Measurements from ENCODE around the gene FMOD. TPM values are rescaled to one million over a fixed set of nuclear protein-coding genes. Genes with fewer than 3 reads are reported as not detected.

The FMOD gene
- polyA plus RNA-seq, 2 donors: 1.7 to 4.4 TPM

GRCh38 chr1:203346769-203347102, 4.2 kb downstream of the FMOD start:
- no peaks in the 10 kb centered on the region for H3K27me3 ChIP-seq (ENCODE audit: control insufficient read depth in 1 of 2, insufficient read depth in 2 of 2, low read length in 2 of 2)
- 91 to 92% methylated on average over 3 of the region's 3 CpGs for WGBS, 2 donors
- H3K27ac ChIP-seq (ENCODE audit: low read depth in 2 of 2, low read length in 1 of 2): no peak overlapping the region
- peaks cover 0 to 3% of the 10 kb centered on the region in 2 donors for H3K9me3 ChIP-seq (ENCODE audit: control insufficient read depth in 2 of 2, insufficient read depth in 1 of 2, low read depth in 1 of 2, low read length in 1 of 2)
- no peak overlapping the region for H3K4me3 ChIP-seq (ENCODE audit: low read depth in 1 of 2, low read length in 2 of 2)
- no peaks in the 10 kb centered on the region for H3K36me3 ChIP-seq (ENCODE audit: control insufficient read depth in 2 of 2, insufficient read depth in 2 of 2, low read length in 1 of 2)
- H3K4me1 ChIP-seq (ENCODE audit: control insufficient read depth in 2 of 2, insufficient read depth in 2 of 2, low read length in 1 of 2): no peaks in the 10 kb centered on the region

- Histone ChIP-seq H3K36me3 (ENCODE audit: control insufficient read depth in 2 of 2, insufficient read depth in 2 of 2, low read length in 1 of 2) (no peaks in the 10 kb centered on the region), H3K27me3 (ENCODE audit: control insufficient read depth in 1 of 2, insufficient read depth in 2 of 2, low read length in 2 of 2) (no peaks in the 10 kb centered on the region), H3K4me1 (ENCODE audit: control insufficient read depth in 2 of 2, insufficient read depth in 2 of 2, low read length in 1 of 2) (no peaks in the 10 kb centered on the region), H3K27ac (ENCODE audit: low read depth in 2 of 2, low read length in 1 of 2) (no peak overlapping the region), H3K4me3 (ENCODE audit: low read depth in 1 of 2, low read length in 2 of 2) (no peak overlapping the region), H3K9me3 (ENCODE audit: control insufficient read depth in 2 of 2, insufficient read depth in 1 of 2, low read depth in 1 of 2, low read length in 1 of 2) (peaks cover 0 to 3% of the 10 kb centered on the region in 2 donors)
- 67 to 71% methylated on average over 7 of the region's 7 CpGs for WGBS, 2 donors
Observed at GRCh38 chr1:203346060-203346768, 4.7 kb downstream of the FMOD start.

GRCh38 chr1:203343956-203344754, 6.8 kb downstream of the FMOD start:
- WGBS, 2 donors: 80 to 82% methylated on average over 9 of the region's 9 CpGs
- Histone ChIP-seq H3K36me3 (ENCODE audit: control insufficient read depth in 2 of 2, insufficient read depth in 2 of 2, low read length in 1 of 2) (no peaks in the 10 kb centered on the region), H3K27ac (ENCODE audit: low read depth in 2 of 2, low read length in 1 of 2) (no peak overlapping the region), H3K27me3 (ENCODE audit: control insufficient read depth in 1 of 2, insufficient read depth in 2 of 2, low read length in 2 of 2) (no peaks in the 10 kb centered on the region), H3K9me3 (ENCODE audit: control insufficient read depth in 2 of 2, insufficient read depth in 1 of 2, low read depth in 1 of 2, low read length in 1 of 2) (peaks cover 0 to 3% of the 10 kb centered on the region in 2 donors), H3K4me3 (ENCODE audit: low read depth in 1 of 2, low read length in 2 of 2) (no peak overlapping the region), H3K4me1 (ENCODE audit: control insufficient read depth in 2 of 2, insufficient read depth in 2 of 2, low read length in 1 of 2) (no peaks in the 10 kb centered on the region)

- 49 to 56% methylated on average over 23 of the region's 23 CpGs for WGBS, 2 donors
- no peak overlapping the region for H3K4me3 ChIP-seq (ENCODE audit: low read depth in 1 of 2, low read length in 2 of 2)
- H3K4me1 ChIP-seq (ENCODE audit: control insufficient read depth in 2 of 2, insufficient read depth in 2 of 2, low read length in 1 of 2): no peaks in the 10 kb centered on the region
- no peak overlapping the region for H3K27ac ChIP-seq (ENCODE audit: low read depth in 2 of 2, low read length in 1 of 2)
- H3K27me3 ChIP-seq (ENCODE audit: control insufficient read depth in 1 of 2, insufficient read depth in 2 of 2, low read length in 2 of 2): no peaks in the 10 kb centered on the region
- no peaks in the 10 kb centered on the region for H3K9me3 ChIP-seq (ENCODE audit: control insufficient read depth in 2 of 2, insufficient read depth in 1 of 2, low read depth in 1 of 2, low read length in 1 of 2)
- no peaks in the 10 kb centered on the region for H3K36me3 ChIP-seq (ENCODE audit: control insufficient read depth in 2 of 2, insufficient read depth in 2 of 2, low read length in 1 of 2)
Observed at GRCh38 chr1:203342192-203342940, 8.6 kb downstream of the FMOD start.

- H3K27ac ChIP-seq (ENCODE audit: low read depth in 2 of 2, low read length in 1 of 2): no peak overlapping the region
Observed at GRCh38 chr1:203340112-203340790, 10.7 kb downstream of the FMOD start.

GRCh38 chr1:203338335-203339036, 12.4 kb downstream of the FMOD start:
- Histone ChIP-seq H3K4me3 (ENCODE audit: low read depth in 1 of 2, low read length in 2 of 2) (no peak overlapping the region), H3K27me3 (ENCODE audit: control insufficient read depth in 1 of 2, insufficient read depth in 2 of 2, low read length in 2 of 2) (no peaks in the 10 kb centered on the region), H3K9me3 (ENCODE audit: control insufficient read depth in 2 of 2, insufficient read depth in 1 of 2, low read depth in 1 of 2, low read length in 1 of 2) (no peaks in the 10 kb centered on the region), H3K4me1 (ENCODE audit: control insufficient read depth in 2 of 2, insufficient read depth in 2 of 2, low read length in 1 of 2) (no peaks in the 10 kb centered on the region), H3K27ac (ENCODE audit: low read depth in 2 of 2, low read length in 1 of 2) (peak overlapping the region in 1 of 2 donors; percentile 51), H3K36me3 (ENCODE audit: control insufficient read depth in 2 of 2, insufficient read depth in 2 of 2, low read length in 1 of 2) (no peaks in the 10 kb centered on the region)
- WGBS, 2 donors: 41 to 46% methylated on average over 18 of the region's 18 CpGs

More at GRCh38 chr1:203340112-203340790, 10.7 kb downstream of the FMOD start:
- no peaks in the 10 kb centered on the region for H3K36me3 ChIP-seq (ENCODE audit: control insufficient read depth in 2 of 2, insufficient read depth in 2 of 2, low read length in 1 of 2)
- H3K4me1 ChIP-seq (ENCODE audit: control insufficient read depth in 2 of 2, insufficient read depth in 2 of 2, low read length in 1 of 2): no peaks in the 10 kb centered on the region
- 14 to 19% methylated on average over 7 of the region's 7 CpGs for WGBS, 2 donors
- no peaks in the 10 kb centered on the region for H3K27me3 ChIP-seq (ENCODE audit: control insufficient read depth in 1 of 2, insufficient read depth in 2 of 2, low read length in 2 of 2)
- no peak overlapping the region for H3K4me3 ChIP-seq (ENCODE audit: low read depth in 1 of 2, low read length in 2 of 2)
- H3K9me3 ChIP-seq (ENCODE audit: control insufficient read depth in 2 of 2, insufficient read depth in 1 of 2, low read depth in 1 of 2, low read length in 1 of 2): no peaks in the 10 kb centered on the region

- Histone ChIP-seq H3K27ac (ENCODE audit: low read depth in 2 of 2, low read length in 1 of 2) (no peak overlapping the region), H3K9me3 (ENCODE audit: control insufficient read depth in 2 of 2, insufficient read depth in 1 of 2, low read depth in 1 of 2, low read length in 1 of 2) (no peaks in the 10 kb centered on the region), H3K36me3 (ENCODE audit: control insufficient read depth in 2 of 2, insufficient read depth in 2 of 2, low read length in 1 of 2) (no peaks in the 10 kb centered on the region), H3K4me1 (ENCODE audit: control insufficient read depth in 2 of 2, insufficient read depth in 2 of 2, low read length in 1 of 2) (no peaks in the 10 kb centered on the region), H3K27me3 (ENCODE audit: control insufficient read depth in 1 of 2, insufficient read depth in 2 of 2, low read length in 2 of 2) (no peaks in the 10 kb centered on the region), H3K4me3 (ENCODE audit: low read depth in 1 of 2, low read length in 2 of 2) (no peak overlapping the region)
- WGBS, 2 donors: 29% methylated on average over 1 of the region's 1 CpG
Observed at GRCh38 chr1:203336097-203336496, 14.8 kb downstream of the FMOD start.

GRCh38 chr1:203335503-203335902, 15.4 kb downstream of the FMOD start:
- no peaks in the 10 kb centered on the region for H3K27me3 ChIP-seq (ENCODE audit: control insufficient read depth in 1 of 2, insufficient read depth in 2 of 2, low read length in 2 of 2)
- H3K36me3 ChIP-seq (ENCODE audit: control insufficient read depth in 2 of 2, insufficient read depth in 2 of 2, low read length in 1 of 2): no peaks in the 10 kb centered on the region
- no peak overlapping the region for H3K4me3 ChIP-seq (ENCODE audit: low read depth in 1 of 2, low read length in 2 of 2)
- H3K4me1 ChIP-seq (ENCODE audit: control insufficient read depth in 2 of 2, insufficient read depth in 2 of 2, low read length in 1 of 2): no peaks in the 10 kb centered on the region
- H3K9me3 ChIP-seq (ENCODE audit: control insufficient read depth in 2 of 2, insufficient read depth in 1 of 2, low read depth in 1 of 2, low read length in 1 of 2): no peaks in the 10 kb centered on the region
- H3K27ac ChIP-seq (ENCODE audit: low read depth in 2 of 2, low read length in 1 of 2): peak overlapping the region in 1 of 2 donors; percentile 50
- 55 to 63% methylated on average over 4 of the region's 4 CpGs for WGBS, 2 donors

GRCh38 chr1:203331224-203331623, 19.7 kb downstream of the FMOD start:
- Histone ChIP-seq H3K4me3 (ENCODE audit: low read depth in 1 of 2, low read length in 2 of 2) (no peak overlapping the region), H3K27ac (ENCODE audit: low read depth in 2 of 2, low read length in 1 of 2) (no peak overlapping the region), H3K9me3 (ENCODE audit: control insufficient read depth in 2 of 2, insufficient read depth in 1 of 2, low read depth in 1 of 2, low read length in 1 of 2) (no peaks in the 10 kb centered on the region), H3K4me1 (ENCODE audit: control insufficient read depth in 2 of 2, insufficient read depth in 2 of 2, low read length in 1 of 2) (peaks cover 0 to 5% of the 10 kb centered on the region in 2 donors), H3K27me3 (ENCODE audit: control insufficient read depth in 1 of 2, insufficient read depth in 2 of 2, low read length in 2 of 2) (no peaks in the 10 kb centered on the region), H3K36me3 (ENCODE audit: control insufficient read depth in 2 of 2, insufficient read depth in 2 of 2, low read length in 1 of 2) (no peaks in the 10 kb centered on the region)
- WGBS, 2 donors: 44 to 46% methylated on average over 1 of the region's 1 CpG

Data from esophagus (tissue), 2 donors.